Epithelial cell of esophagus (primary cell): Measurements from ENCODE around the gene RAB40B.

Source experiments
- DNase-seq: peaks from one replicate; pipeline ENCODE4 v3.0.0; 2010; ENCODE audit warnings: low read depth
- H3K4me3 ChIP-seq: 2 replicates; pipeline ENCODE4 v1.5.1; 2011; ENCODE audit warnings: mild to moderate bottlenecking, low read length, control low read depth
- CTCF ChIP-seq: IDR thresholded peaks from 2 replicates; pipeline ENCODE4 v1.5.1; 2011; ENCODE audit warnings: low read depth, mild to moderate bottlenecking, low read length, control low read depth, inconsistent platforms; ENCODE audit not compliant: insufficient read depth; ENCODE audit errors: missing control alignments

Gene RAB40B

DNA sequence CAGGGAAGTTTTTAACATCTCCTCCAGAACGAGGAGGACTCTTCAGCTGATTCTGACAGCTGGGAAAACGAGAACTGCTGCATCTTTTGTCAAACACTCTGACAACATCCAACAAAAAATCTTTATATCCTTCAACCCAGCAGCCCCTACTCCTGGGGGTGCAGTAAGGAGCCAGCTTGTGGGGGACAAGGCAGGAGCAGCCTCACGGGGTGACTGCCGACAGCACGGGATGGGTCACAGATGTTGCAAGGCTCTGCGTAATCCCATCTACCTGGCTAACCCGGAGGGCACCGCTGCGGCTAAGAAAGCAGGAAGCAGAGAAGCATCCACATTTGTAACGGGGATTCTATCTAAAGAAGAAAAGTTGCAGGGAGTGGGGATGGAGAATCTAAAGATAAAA, 78.9 kb downstream of the RAB40B start:
- H3K4me3 ChIP-seq: no peak overlapping the region
- DNase-seq: no peak
- no peak for TF ChIP-seq CTCF

DNA sequence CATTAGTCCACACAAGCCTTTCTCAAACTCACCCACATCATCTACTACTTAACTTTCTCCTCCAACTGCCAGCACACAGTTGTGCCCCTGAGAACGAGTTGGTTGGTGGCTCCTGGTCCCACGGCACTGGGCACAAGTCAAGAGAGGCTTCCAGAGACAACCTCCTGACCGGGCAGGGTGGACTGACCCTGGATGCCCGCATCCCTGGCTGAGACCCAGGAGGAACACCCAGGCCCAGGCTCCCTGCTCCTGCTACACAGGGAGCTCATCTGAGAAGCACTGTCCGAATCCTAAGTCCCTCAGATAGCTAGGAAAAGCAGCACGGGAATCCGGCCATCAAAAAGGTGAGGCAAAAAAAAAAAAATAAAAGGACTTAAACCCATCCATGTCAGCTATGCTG, 79.3 kb downstream of the RAB40B start:
- no peak overlapping the region for H3K4me3 ChIP-seq
- no peak for DNase-seq
- TF ChIP-seq CTCF: no peak

DNA sequence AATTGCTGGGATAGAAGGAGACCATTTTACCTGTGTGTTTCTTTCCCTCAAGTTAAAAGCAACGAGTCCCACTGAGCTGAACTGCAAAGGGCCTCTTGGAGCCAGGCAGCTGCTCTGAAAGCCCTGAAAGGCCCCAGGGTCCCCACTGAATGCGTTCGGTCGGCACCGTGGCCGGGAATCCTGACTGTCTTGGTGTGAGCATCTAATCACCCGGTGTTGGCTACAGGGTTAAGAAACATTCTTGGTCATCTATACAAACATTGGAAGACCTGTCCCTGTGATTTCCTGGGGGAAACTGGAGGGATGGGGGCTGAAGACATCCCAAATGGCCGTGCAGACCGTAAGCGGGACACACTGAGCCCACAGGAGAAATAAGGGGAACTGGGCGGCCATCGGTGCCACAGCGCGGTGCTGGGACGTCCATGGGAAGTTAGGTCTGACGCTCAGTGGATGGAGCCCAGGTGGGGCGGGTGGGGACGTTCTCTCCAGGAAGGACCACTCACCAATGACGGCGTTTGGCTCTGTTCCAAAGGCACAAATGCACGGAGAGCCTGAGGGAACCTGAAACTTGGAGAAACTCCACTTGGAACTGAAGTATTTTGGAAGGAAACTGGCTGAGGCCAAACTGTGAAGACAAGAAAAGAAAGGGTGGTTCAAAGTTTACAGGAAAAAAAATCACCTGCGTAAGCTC, 82.3 kb downstream of the RAB40B start:
- no peak for TF ChIP-seq CTCF
- no peak for DNase-seq
- no peak overlapping the region for H3K4me3 ChIP-seq

GRCh38 chr17:82615084-82616020, 83.1 kb downstream of the RAB40B start:
- H3K4me3 ChIP-seq: no peak overlapping the region
- DNase-seq: no peak
- TF ChIP-seq CTCF: no peak

DNA sequence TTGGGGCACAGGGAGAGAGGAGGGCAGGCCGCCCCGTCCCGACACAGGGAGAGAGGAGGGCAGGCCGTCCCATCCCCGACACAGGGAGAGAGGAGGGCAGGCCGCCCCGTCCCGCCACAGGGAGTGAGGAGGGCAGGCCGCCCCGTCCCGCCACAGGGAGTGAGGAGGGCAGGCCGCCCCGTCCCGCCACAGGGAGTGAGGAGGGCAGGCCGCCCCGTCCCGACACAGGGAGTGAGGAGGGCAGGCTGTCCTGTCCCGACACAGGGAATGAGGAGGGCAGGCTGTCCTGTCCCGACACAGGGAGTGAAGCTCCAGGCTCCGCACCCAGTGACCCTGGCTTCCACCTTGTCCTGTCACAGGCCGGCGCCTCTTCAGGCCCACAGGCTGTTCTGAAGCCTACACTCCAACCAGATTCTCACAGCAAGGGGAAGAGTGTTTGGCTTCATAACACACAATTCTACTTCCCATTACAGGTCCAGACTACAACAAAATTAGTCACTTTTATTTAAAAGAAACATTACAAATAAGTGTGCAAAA, 84.3 kb downstream of the RAB40B start:
- no peak for TF ChIP-seq CTCF
- no peak overlapping the region for H3K4me3 ChIP-seq
- DNase-seq: no peak

DNA sequence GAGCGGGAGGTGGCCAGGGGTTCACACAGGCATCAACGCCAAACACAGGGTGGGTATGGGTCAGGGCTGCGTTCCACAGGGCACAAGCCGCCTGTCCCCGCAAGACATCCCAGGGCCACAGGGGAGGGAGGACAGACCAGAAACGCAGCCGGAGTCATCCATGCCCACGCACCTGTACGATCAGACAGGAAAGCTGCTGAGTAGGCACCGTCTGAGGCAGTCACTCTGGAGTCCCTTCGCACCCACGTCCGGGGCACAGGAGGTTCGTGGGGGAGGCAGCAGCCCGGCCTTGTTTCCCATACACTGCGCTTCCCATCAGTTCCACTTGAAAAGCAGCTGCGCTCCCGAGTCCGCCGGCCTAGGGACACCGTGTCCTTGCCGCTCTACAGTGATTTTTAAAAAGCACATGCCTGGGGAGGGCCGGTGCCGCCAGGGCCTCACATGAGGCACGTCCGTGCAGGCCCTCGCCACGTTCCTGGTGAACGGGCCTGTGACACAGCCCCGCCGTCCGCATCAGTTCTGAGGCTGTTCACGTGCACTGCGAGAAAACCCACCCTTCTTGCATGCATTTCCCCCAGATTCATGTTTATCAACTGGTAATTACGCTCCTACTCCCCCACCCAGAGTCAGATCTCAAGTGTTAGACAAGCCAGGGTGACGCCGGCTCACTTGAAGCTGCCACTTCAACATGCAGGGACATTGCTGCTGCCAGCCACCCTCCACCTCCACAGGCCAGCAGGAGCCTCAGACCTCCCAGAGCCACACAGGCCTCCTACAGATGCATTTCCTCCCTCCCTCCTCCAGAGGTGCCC, 85.0 kb downstream of the RAB40B start:
- no peak for TF ChIP-seq CTCF
- H3K4me3 ChIP-seq: no peak overlapping the region
- DNase-seq: peak; percentile 66
